Prostate gland (tissue), 2 donors: ENCODE results near the gene TMEM14B.

Experiments used
- CTCF ChIP-seq, 4 experiments: fragments of 200-600 bp in 2 of 4; fragments of 450-650 bp in 2 of 4; sonication (generic) in 2 of 4; IDR thresholded peaks; 1 replicate in 3 of 4; 2 replicates in 1 of 4; pipeline ENCODE4 v1.5.1; 2016 to 2019; ENCODE audit warnings: antibody characterized with exemption in 4 of 4, mild to moderate bottlenecking in 2 of 4, moderate library complexity in 2 of 4
- POLR2AphosphoS5 ChIP-seq: sonication (generic); formaldehyde crosslinking; IDR thresholded peaks from one replicate; pipeline ENCODE4 v1.6.1; 2017; ENCODE audit warnings: antibody characterized with exemption

- TF ChIP-seq CTCF (IDR thresholded peaks at IDR 0.05) (no peak), POLR2AphosphoS5 (no peak)
Measured at GRCh38 chr6:10779076-10779475, 31.5 kb downstream of the TMEM14B start.
